ENCODE results near the gene GMNN.
"Not testable (repeated sequence)": the region's sequence is repeated elsewhere in the genome, so short reads cannot be mapped to it uniquely, and the experiment has no call there.

The GMNN gene

DNA sequence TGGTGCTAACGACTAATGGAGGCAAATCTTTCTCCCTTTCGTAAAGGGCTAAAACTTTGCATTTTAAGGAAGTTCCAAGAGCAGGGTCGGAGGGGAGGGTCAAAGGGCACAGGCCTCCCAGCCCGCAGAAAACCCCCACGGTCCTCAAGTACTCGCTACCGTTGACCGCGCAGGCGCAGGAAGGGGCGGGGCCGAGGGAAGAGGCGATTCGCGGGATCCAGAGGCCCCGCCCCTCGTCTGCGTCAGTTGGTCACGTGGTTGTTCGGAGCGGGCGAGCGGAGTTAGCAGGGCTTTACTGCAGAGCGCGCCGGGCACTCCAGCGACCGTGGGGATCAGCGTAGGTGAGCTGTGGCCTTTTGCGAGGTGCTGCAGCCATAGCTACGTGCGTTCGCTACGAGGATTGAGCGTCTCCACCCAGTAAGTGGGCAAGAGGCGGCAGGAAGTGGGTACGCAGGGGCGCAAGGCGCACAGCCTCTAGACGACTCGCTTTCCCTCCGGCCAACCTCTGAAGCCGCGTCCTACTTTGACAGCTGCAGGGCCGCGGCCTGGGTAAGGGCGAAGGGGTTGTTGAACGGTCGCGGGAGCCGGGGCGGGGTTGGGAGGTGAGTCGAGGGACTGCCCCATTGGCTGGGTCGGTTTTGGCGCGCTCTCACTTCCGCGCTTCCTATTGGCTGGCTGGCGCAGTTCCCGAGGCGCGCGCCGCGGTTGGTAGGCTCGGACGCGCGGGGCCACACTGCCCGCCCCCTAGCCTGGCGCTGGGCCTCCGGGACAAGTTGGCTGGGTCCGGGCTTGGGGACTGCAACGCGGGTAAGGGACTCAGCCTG is at the start of gene GMNN:
TSS of gene GMNN (plus strand) at position 242 of the 824 bp plus-strand sequence. CDS start 2,310 bp downstream, outside the sequence.
- DNase-seq (ENCODE audit: low read depth in 4 of 4, low spot score in 1 of 4), result peak; percentile 98 to 99 (median 98)

DNA sequence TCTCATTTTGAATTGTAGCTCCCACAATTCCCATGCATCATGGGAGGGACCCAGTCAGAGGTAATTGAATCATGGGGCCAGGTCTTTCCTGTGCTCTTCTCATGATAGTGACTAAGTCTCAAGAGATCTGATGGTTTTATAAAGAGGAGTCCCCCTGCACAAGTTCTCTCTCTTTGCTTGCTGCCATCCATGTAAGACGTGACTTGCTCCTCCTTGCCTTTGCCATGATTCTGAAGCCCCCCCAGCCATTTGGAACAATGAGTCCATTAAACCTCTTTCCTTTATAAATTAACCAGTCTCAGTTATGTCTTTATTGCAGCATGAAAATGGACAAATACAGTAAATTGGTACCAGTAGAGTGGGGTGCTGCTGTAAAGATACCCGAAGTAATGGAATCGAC is 44.1 kb upstream of the GMNN start:
- DNase-seq (ENCODE audit: low read depth in 4 of 4, low spot score in 1 of 4), result not testable (repeated sequence)

DNA sequence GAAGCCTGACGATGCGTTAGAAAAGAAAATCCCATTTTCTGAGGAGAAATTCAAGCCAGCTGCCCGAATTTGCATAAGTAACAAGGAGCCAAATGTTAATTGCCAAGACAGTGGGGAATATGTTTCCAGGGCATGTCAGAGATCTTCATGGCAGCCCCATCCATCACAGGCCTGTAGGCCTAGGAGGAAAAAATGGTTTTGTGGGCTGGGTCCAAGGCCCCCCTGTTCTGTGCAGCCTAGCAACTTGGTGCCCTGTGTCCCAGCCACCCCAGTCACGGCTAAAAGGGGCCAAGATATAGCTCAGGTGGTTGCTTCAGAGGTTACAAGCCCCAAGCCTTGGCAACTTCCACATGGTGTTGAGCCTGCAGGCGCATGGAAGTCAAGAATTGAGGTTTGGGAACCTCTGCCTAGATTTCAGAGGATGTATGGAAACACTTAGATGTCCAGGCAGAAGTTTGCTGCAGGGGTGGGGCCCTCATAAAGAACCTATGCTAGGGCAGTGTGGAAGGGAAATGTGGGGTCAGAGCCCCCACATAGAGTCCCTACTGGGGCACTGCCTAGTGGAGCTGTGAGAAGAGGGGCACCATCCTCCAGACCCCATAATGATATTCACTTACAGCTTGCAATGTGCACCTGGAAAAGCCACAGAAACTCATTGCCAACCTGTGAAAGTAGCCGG is 43.1 kb upstream of the GMNN start:
- not testable (repeated sequence) for DNase-seq (ENCODE audit: low read depth in 4 of 4, low spot score in 1 of 4)

DNA sequence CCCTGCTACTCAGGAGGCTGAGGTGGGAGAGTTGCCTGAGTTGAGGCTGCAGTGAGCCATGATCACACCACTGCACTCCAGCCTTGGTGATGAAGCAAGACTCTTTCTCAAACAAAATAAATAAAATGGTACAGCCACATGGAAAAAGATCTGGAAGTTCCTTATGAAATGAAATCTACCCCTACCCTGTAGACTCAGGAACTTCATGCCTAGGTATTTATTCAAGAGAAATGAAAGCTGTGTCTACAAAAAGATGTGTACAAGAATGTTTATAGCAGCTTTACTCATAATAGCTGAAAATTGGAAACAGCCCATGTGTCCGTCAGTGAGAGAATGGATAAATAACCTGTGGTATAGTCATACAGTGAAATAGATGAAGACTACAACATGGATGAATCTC is 40.6 kb upstream of the GMNN start:
- DNase-seq (ENCODE audit: low read depth in 4 of 4, low spot score in 1 of 4), result no peak

DNA sequence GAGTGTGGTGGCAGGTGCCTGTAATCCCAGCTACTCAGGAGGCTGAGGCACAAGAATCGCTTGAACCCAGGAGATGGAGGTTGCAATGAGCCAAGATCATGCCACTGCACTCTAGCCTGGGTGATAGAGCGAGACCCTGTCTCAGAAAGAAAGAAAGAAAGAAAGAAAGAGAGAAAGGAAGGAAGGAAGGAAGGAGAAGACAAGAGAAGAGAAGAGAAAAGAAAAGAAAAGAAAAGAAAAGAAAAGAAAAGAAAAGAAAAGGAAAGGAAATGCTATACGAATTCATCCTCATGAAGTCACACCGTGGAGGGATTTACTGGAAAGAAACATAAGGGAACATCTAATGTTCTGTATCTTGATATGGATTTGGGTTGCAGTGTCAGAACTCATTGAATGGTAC is 40.0 kb upstream of the GMNN start:
- not testable (repeated sequence) for DNase-seq (ENCODE audit: low read depth in 4 of 4, low spot score in 1 of 4)

DNA sequence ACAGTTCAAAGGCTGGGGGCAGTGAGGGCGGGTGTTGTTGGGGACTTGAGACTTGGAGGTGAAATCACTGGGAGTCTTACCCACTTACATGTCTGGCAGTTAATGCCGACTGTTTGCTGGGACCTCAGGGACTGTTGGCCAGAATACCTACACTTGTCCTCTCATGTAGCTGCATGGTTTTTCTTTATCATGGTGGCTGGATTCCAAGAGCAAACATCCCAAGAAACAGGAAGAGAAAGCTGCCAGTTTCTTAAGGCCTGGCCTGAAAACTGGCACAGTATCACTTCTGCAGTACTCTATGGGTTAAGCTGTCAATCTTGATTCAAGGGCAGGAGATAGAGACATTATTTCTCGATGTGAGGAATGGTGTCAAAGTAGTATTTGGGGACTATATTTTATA is 36.0 kb upstream of the GMNN start:
- no peak for DNase-seq (ENCODE audit: low read depth in 4 of 4, low spot score in 1 of 4)

DNA sequence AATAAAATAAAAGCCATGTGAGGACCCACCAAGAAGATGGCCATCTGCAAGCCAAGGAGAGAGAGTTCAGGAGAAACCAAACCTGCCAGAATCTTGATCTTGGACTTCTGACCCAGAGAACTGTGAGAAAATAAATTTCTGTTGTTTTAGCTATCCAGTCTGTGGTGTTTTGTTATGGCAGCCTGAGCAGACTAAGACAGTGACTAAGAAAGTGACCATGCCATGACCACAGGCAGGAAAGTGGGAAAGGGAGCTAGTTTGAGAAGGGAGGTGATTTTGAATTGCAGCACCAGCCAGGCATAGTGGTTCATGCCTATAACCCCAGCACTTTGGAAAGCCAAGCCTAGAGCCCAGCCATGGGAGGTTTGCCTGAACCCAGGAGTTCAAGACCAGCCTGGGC is 33.9 kb upstream of the GMNN start:
- DNase-seq (ENCODE audit: low read depth in 4 of 4, low spot score in 1 of 4), result no peak

DNA sequence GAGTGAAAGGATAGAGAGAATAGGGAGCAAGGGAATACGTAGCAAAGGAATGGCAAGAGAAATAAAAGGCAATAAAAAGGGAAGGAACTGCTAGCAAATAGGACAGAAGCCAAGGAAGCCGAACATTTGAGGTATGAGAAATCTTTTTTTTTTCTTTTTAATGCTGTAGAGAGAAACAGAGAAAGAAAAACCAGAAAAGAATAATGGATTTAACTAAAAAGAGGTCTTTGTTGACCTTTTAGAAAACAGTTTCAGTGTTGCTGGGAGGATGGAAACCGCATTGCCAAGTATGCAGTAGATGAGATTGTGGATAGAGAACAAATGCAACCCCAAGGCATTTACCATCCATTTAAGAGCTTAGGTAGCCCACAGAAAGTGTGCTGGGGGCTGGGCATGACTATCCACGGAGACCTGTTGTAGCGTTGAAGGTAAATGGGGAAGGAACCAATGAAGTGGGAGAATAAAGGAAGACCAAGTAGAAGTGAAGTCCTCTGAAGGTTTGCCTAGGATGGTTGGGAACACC is 32.5 kb upstream of the GMNN start:
- no peak for DNase-seq (ENCODE audit: low read depth in 4 of 4, low spot score in 1 of 4)

DNA sequence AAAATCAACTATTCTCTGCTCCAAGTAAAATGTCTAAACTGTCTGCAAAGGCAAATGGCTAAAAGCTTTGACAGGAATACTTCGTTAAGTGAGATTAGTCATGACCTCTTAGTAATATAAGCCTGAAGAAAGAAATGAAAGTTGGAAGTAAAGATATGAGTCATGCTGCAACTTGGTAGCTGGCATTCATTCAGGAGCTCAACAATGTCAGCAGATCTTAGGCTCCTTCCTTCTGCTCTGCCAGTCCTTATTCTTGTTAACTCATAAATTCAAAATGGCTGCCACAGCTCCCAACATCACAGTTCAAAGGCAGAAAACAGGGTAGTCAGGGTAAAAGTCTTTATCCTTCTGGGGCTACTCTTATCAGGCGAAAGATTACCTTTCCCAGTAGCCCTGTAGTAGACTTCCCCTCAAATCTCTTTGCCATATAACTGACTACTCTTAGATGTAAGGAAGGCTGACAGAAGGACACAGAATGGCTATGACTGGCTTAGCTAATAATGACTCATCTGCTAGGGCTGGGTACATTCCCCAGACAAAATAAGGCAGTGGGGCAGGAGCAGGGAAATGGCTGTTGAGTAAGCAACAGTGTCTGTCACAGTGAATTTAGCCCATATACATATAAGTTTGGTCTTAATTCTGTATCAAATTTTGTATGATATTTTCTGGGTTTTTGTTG is 31.3 kb upstream of the GMNN start:
- peak in 2 of 4 experiments; percentile 15 to 28 for DNase-seq (ENCODE audit: low read depth in 4 of 4, low spot score in 1 of 4)

DNA sequence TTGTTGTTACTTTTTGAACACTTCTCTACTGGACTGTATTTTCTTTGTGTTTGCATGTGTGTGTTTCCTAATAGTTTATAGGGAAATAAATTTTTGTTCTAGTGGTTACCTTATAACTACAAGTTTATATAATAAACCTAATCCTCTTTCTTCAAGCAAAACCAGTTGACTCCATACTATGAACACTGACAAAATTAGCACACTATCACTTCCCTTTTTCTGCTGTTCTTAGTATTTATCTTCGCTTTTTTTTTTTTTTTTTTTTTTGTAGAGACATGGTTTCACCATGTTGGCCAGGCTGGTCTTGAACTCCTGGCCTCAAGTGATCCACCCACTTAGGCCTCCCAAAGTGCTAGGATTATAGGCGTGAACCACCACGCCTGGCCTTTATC is 30.8 kb upstream of the GMNN start:
- DNase-seq (ENCODE audit: low read depth in 4 of 4, low spot score in 1 of 4), result no peak

DNA sequence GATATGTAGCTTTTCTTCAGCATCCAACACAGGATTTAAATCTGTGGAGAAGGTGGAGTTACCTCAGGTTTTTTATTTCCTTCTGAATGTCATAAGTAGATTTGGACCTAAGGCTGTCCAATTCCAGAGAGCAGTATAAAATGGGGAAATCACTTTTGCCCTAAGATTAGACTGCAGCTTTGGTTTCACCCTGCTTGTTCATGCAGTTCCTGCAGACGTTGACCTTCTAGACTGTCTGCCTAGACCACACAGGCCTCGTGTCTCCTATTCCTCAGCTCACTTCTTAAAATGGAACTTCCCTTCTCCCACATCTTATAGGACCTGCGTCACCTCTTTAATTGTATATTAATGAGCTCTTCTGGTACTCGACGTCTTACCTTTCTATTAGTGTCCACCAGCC is 29.8 kb upstream of the GMNN start:
- DNase-seq (ENCODE audit: low read depth in 4 of 4, low spot score in 1 of 4), result no peak

DNA sequence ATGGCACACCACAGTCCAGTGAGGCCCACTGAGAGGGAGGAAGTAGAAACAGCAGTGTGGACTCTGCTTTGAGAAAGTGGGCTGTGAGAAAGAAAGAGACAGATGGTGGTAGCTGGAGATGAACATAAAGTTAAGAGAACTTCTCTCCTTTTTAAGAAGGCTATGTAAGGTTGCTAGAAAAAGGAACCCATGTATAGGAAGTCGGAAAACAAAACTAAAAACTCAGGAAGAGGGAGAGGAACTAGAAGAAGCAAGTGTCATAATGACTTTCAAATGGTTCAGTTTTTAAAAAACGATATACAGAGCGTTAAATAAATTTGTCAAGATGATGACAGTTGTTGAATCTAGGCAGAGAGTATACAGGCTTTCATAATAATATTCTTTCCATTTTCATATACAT is 25.4 kb upstream of the GMNN start:
- DNase-seq (ENCODE audit: low read depth in 4 of 4, low spot score in 1 of 4), result no peak

DNA sequence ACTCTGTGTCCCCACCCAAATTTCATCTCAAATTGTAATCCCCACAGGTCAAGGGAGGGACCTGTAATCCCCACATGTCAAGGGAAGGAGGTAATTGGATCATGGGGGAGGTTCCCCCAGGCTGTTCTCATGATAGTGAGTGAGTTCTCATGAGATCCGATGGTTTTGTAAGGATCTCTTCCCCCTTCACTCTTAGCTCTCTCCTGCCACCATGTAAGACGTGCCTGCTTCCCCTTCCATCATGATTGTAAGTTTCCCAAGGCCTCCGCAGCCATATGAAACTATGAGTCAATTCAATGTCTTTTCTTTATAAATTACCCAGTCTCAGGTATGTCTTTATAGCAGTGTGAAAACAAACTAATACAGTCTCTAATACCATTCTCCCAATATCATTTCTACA is 23.9 kb upstream of the GMNN start:
- DNase-seq (ENCODE audit: low read depth in 4 of 4, low spot score in 1 of 4), result not testable (repeated sequence)

DNA sequence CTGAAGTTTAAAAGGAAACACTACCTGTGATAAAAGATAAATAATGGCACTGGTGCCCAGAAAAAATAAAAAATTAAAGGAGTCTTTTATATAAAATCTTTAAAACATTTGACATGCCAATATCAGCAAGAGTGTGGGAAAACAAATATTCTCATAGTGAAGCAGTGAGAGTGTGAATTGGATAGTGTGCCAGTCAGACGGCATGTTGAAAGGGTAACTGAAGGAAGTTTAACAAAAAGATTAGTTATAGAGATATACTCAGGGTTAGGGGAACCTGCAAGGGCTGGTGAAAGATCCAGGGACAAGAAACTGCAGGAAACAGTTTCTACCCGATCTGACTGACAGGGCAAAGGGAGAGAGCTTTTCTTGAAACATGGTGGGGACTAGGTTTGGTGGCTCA is 22.2 kb upstream of the GMNN start:
- DNase-seq (ENCODE audit: low read depth in 4 of 4, low spot score in 1 of 4), result no peak

DNA sequence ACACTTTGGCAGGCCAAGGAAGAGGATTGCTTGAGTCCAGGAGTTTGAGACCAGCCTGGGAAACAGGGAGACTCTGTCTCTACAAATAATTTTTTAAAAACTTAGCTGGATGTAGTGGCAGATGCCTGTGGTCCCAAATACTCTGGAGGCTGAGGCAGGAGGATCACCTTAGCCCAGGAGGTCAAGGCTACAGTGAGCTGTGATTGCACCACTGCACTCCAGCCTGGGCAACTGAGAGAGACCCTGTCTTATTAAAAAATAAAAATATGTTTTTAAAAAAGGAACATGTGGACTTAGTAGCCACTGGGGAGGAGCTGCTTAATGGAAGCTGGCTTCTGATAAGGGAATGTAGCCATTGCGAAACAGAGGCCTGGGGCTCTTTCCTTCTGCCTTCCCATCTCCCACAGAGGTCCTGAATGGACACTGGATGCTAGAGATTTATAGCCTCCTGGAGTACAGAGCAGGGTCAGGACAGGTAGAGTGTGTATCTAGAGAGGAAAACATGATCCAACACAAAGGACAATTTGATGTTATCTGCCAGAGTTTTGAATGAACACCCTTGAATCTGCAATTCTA is 21.7 kb upstream of the GMNN start:
- DNase-seq (ENCODE audit: low read depth in 4 of 4, low spot score in 1 of 4), result no peak

DNA sequence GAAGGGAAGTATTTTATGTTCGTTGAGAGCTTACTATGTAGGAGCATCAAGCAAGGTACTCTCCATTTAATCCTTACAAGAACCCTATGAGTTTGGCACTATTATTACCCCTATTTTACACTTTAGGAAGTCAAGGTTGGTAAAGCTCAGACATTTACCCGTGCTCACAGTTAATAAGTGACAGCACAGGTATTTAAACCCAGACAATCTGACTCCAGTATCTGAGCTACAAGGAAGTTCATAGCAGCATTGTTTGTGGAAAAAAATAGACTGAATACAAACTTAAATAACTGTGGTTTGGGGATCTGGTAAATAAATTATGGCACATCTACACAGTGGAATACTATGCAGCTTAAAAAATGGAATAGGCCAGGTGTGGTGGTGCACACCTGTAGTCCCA is 21.2 kb upstream of the GMNN start:
- no peak for DNase-seq (ENCODE audit: low read depth in 4 of 4, low spot score in 1 of 4)

DNA sequence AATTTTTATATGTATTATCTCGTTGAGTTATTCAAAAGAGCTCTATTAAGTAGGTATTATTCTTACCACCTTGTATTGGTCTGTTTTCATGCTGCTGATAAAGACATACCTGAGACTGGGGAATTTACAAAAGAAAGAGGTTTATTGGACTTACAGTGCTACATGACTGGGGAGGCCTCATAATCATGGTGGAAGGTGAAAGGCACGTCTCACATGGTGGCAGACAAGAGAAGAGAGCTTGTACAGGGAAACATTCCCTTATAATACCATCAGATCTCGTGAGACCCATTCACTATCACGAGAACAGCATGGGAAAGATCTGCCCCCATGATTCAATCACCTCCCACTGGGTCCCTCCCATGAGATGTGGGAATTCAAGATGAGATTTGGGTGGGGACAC is 20.4 kb upstream of the GMNN start:
- not testable (repeated sequence) for DNase-seq (ENCODE audit: low read depth in 4 of 4, low spot score in 1 of 4)

DNA sequence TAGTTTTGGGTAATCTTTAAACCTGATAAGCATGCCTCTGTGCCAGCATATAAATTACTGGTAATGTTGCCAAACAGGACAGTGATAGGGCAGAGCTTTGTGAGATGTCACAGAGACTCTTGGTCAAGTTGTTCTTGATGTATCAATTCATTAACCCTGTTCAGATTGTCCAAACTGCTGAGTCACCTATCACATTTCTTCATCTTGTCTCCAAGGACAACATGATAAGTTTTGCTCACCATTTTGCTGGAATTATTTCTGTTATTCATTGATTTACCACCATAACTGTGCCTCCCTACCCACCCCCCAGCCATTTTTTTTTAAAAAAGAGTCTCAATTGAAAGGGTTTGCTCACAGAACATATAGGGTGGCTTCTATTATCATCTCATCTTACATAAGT is 19.5 kb upstream of the GMNN start:
- DNase-seq (ENCODE audit: low read depth in 4 of 4, low spot score in 1 of 4), result no peak

DNA sequence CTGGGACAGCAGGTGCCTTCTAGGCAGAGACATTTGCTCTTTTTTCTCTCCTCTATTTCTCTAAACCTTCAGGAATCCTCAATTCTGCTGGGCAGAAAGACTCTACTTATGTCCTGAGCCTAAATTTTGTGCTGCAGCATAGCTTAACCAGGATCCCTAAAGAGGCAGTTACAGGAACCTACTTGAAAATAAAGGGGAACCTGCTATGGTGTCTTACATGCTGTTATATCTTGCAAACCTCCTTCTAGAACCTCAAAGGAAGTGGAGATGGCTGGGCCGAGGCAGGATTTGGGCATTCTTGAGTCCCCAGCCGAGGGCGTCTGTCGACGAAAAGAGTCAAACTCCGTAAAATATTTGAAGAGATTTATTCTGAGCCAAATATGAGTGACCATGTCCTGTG is 17.1 kb upstream of the GMNN start:
- no peak for DNase-seq (ENCODE audit: low read depth in 4 of 4, low spot score in 1 of 4)

DNA sequence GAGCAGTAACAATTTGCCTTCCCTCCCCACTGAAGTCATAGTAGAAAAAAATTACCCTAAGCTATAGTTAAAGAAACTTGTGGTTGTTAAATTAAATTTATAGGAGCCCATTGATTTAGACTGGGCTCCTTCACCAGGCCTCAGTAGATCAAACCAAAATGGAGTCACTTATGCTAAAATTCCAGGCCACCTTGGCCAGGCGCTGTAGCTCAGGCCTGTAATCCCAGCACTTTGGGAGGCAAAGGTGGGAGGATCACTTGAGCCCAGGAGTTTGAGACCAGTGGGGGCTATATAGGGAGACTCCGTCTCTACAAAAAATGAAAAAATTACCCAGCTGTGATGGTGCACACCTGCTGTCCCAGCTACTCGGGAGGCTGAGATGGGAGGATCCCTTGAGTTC is 15.0 kb upstream of the GMNN start:
- no peak for DNase-seq (ENCODE audit: low read depth in 4 of 4, low spot score in 1 of 4)

DNA sequence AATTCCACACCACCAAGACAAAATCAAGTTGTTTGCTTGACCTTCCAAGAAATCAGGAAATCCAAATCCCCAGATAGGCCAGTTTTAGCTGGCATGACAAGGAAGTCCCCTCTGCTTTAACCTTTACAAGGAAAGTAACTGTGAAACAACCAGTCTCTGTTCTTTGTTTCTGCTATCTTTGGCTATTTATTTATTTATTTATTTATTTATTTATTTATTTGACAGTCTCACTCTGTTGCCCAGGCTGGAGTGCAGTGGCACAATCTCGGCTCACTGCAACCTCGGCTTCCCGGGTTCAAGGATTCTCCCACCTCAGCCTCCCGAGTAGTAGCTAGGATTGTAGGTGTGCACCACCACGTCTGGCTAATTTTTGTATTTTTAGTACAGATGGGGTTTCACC is 14.5 kb upstream of the GMNN start:
- DNase-seq (ENCODE audit: low read depth in 4 of 4, low spot score in 1 of 4), result no peak
